OCI-LY7 (cell line): ENCODE measurements around the gene SHH. TPM values are rescaled to one million over a fixed set of nuclear protein-coding genes. Genes with fewer than 3 reads are reported as not detected.

ENCODE experiments used
- BruUV-seq: library from RNA; stranded (reverse); fragments of 400-500 nt; replicated peaks from 2 replicates; lab custom pipeline; 2021; lab: Mats Ljungman, UMichigan
- CTCF ChIA-PET: fragments of 300-600 bp; sonication (Branson Sonifier 250); formaldehyde crosslinking; loops from one replicate; lab custom pipeline; 2022; ENCODE audit warnings: antibody characterized with exemption; ENCODE audit not compliant: unreplicated experiment; lab: Charles Lee
- POLR2A ChIA-PET: fragments of 300-600 bp; sonication (Branson Sonifier 250); formaldehyde crosslinking; loops from one replicate; lab custom pipeline; 2022; ENCODE audit warnings: antibody characterized with exemption; lab: Charles Lee
- DNase-seq: peaks from one replicate; pipeline ENCODE4 v3.0.0-alpha.2; 2015; ENCODE audit warnings: low spot score
- H2AFZ ChIP-seq: fragments of 200-600 bp; sonication (generic), shearing (Covaris generic); 2 replicates; pipeline ENCODE4 v1.6.1; 2014; ENCODE audit warnings: mild to moderate bottlenecking, antibody characterized with exemption, low read length, moderate library complexity
- H3K27ac ChIP-seq: fragments of 200-600 bp; sonication (generic); 2 replicates; pipeline ENCODE4 v1.5.1; 2014; ENCODE audit warnings: mixed run types, low read depth, mild to moderate bottlenecking, moderate library complexity, low read length, inconsistent platforms; ENCODE audit not compliant: poor library complexity, severe bottlenecking
- H3K36me3 ChIP-seq: fragments of 200-600 bp; sonication (generic); 2 replicates; pipeline ENCODE4 v1.6.1; 2014; ENCODE audit warnings: mild to moderate bottlenecking, antibody characterized with exemption, low read length, moderate library complexity, mixed read lengths; ENCODE audit not compliant: insufficient read depth
- H3K4me1 ChIP-seq: fragments of 200-600 bp; sonication (generic); 2 replicates; pipeline ENCODE4 v1.5.1; 2014; ENCODE audit warnings: mild to moderate bottlenecking, low read length; ENCODE audit not compliant: insufficient read depth, poor library complexity, severe bottlenecking
- H3K4me2 ChIP-seq: fragments of 200-600 bp; sonication (generic); 2 replicates; pipeline ENCODE4 v1.6.1; 2014; ENCODE audit warnings: mild to moderate bottlenecking, low read length
- H3K4me3 ChIP-seq: fragments of 200-600 bp; sonication (generic); 2 replicates; pipeline ENCODE4 v1.5.1; 2014; ENCODE audit warnings: mild to moderate bottlenecking, low read depth, low read length; ENCODE audit not compliant: poor library complexity, severe bottlenecking
- H3K79me2 ChIP-seq: fragments of 200-600 bp; sonication (generic); 2 replicates; pipeline ENCODE4 v1.6.1; 2016; ENCODE audit warnings: low read depth, mild to moderate bottlenecking, low read length, moderate library complexity, mixed read lengths; ENCODE audit not compliant: insufficient read depth
- H3K9me2 ChIP-seq: fragments of 200-600 bp; sonication (generic); 2 replicates; pipeline ENCODE4 v1.6.1; 2016; ENCODE audit warnings: mild to moderate bottlenecking, low read length, mixed read lengths; ENCODE audit not compliant: insufficient read depth
- H3K9me3 ChIP-seq: fragments of 200-600 bp; sonication (generic); 2 replicates; pipeline ENCODE4 v1.6.1; 2014; ENCODE audit warnings: mild to moderate bottlenecking, mixed run types, low read length, mixed read lengths
- H4K20me1 ChIP-seq: fragments of 200-600 bp; sonication (generic); 2 replicates; pipeline ENCODE4 v1.6.1; 2014; ENCODE audit warnings: mild to moderate bottlenecking, antibody characterized with exemption, low read length, moderate library complexity, mixed read lengths; ENCODE audit not compliant: insufficient read depth
- EZH2phosphoT487 ChIP-seq: fragments of 200-600 bp; sonication (generic); IDR thresholded peaks from 2 replicates; pipeline ENCODE4 v1.6.1; 2018; ENCODE audit warnings: low read depth, borderline replicate concordance, mild to moderate bottlenecking, mixed run types, antibody characterized with exemption, low read length, moderate library complexity, mixed read lengths
- intact Hi-C: fragments of 100-400 bp; cut with micrococcal nuclease; formaldehyde crosslinking; loops from one replicate; pipeline ENCODE4 v1.10.0; 2022; ENCODE audit not compliant: unreplicated experiment
- total RNA-seq, 2 experiments: library from RNA; depleted of rRNA in 1 of 2; stranded (reverse); fragments of >200 nt in 1 of 2; shearing (Covaris generic) in 1 of 2; gene quantifications; 2 replicates each; pipeline ENCODE4 v1.2.3, GENCODE V29; 2014 to 2022
- TF ChIP-seq, protein P1 (sequence below): fragments of 200-600 bp; sonication (generic); conservative IDR thresholded peaks from 2 replicates; pipeline ENCODE4 v1.5.1; 2014; ENCODE audit warnings: mild to moderate bottlenecking, antibody characterized with exemption, low read length, moderate library complexity, mixed read lengths

SHH gene
- total RNA-seq, 2 experiments from 2014 or later = not detected

DNA sequence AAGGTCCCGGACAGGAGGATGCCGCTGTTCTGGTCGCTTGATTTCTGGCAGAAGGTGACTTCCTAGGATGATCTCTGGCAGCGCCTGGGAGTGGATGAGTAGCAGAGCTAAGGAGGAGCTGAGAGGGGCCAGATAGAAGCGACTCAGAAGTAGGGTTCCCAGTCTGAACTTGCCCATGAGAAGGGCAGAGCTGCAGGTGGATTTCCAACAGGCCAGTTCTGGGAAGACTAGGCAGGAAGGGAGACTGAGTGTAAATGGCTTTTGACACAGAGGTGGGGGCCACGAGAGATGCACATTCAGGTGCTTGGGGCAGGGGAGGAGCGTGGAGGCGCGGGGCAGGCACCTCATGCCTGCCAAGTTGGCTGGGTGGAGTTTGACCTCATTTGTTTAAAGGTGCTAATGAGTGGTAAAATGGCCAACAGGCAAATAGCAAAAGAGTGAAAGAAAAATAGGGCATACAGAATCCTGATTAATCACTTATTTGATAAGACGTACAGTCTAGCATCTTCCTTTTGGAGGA is 58.8 kb downstream of the SHH start:
- no TSS peak for BruUV-seq
- peak overlapping the region; percentile 78 for H3K4me2 ChIP-seq

DNA sequence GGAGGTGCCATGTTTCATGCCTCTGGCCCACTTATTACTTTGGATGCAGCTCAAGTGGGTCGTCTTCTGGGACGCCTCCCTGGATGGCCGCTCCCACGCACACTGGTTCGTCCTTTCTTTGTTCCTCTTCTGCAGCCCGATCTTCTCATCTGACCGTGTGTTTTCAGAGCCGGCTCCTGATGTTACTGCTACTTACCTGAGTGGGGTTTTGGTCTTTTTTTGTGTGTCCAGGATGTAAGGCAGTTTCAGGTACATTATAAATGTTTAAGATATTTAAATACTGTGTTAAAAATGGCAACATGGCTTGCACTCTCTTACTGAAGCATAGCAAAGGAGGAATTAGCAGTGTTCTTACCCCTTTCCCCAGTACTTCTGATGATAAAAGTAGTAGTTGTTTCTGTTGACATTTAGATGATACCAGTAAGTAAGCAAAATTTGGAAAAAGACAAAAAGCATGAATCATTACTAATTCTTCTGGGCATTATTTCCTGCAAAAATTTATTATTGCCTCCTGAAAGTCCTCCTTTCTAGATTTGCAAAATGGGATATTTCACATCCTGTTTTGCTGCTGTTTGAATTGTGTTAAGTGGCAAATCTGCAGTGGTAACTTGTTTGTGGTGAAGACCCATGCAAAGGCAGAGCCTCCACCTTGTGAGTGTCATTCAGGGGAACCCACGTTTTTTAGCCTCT is 59.4 kb downstream of the SHH start:
- ChIA-PET CTCF (no interaction called here), POLR2A (interaction anchor here (1.3 kb wide), 1 partner anchor 9 kb away, joined by 4 read pairs; no protein-coding TSS in a partner anchor)
- Histone ChIP-seq H3K36me3 (peaks cover 60% of the 10 kb centered on the region), H3K4me2 (peak overlapping the region; percentile 78), H4K20me1 (peaks cover 70% of the 10 kb centered on the region), H3K9me2 (no peaks in the 10 kb centered on the region), H3K79me2 (peaks cover 99% of the 10 kb centered on the region), H3K4me1 (peaks cover 74% of the 10 kb centered on the region), H2AFZ (no peak overlapping the region), H3K9me3 (peaks cover 9% of the 10 kb centered on the region), H3K4me3 (peak overlapping the region; percentile 50), H3K27ac (peak overlapping the region; percentile 39)
- BruUV-seq = no TSS peak
- TF ChIP-seq, protein P1, sequence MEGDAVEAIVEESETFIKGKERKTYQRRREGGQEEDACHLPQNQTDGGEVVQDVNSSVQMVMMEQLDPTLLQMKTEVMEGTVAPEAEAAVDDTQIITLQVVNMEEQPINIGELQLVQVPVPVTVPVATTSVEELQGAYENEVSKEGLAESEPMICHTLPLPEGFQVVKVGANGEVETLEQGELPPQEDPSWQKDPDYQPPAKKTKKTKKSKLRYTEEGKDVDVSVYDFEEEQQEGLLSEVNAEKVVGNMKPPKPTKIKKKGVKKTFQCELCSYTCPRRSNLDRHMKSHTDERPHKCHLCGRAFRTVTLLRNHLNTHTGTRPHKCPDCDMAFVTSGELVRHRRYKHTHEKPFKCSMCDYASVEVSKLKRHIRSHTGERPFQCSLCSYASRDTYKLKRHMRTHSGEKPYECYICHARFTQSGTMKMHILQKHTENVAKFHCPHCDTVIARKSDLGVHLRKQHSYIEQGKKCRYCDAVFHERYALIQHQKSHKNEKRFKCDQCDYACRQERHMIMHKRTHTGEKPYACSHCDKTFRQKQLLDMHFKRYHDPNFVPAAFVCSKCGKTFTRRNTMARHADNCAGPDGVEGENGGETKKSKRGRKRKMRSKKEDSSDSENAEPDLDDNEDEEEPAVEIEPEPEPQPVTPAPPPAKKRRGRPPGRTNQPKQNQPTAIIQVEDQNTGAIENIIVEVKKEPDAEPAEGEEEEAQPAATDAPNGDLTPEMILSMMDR = no peak
- no peak for TF ChIP-seq EZH2phosphoT487
- DNase-seq = peak; percentile 38
- intact Hi-C loops = no loop called here

More for the DNA sequence above, 58.8 kb downstream of the SHH start:
- intact Hi-C loops = no loop called here
- no peak for DNase-seq
- Histone ChIP-seq H2AFZ (no peak overlapping the region), H3K4me3 (peak overlapping the region; percentile 50), H3K36me3 (peaks cover 60% of the 10 kb centered on the region), H3K9me2 (no peaks in the 10 kb centered on the region), H4K20me1 (peaks cover 74% of the 10 kb centered on the region), H3K27ac (peak overlapping the region; percentile 39), H3K79me2 (peaks cover 97% of the 10 kb centered on the region), H3K9me3 (peaks cover 9% of the 10 kb centered on the region), H3K4me1 (peaks cover 72% of the 10 kb centered on the region)
- ChIA-PET CTCF (no interaction called here), POLR2A (interaction anchor here (1.3 kb wide), 1 partner anchor 8 kb away, joined by 4 read pairs; no protein-coding TSS in a partner anchor)
- TF ChIP-seq EZH2phosphoT487 = no peak
- TF ChIP-seq, protein P1 = no peak

DNA sequence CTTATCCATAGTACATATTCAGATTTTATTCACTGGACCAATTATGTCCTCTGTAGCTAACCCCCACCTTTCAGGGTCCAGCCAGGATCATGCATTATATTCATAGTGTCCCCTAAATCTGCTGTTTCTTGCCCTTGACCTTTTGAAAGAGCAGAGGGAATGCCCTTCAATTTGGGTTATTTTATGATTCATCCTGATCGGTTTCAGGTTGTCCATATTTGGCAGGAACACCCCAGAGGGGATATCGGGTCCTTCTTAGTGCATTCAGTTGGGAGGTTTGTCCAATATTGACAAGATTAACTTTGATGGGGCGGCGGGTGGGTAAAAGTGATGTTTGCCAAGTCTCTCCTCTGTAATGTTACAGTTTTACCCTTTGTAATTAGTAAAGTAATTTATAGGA is 60.9 kb downstream of the SHH start:
- no peak overlapping the region for H3K27ac ChIP-seq
- DNase-seq = no peak
- no peak overlapping the region for H2AFZ ChIP-seq
- H3K79me2 ChIP-seq = peaks cover 99% of the 10 kb centered on the region
- intact Hi-C loops = no loop called here
- H3K4me1 ChIP-seq = peaks cover 86% of the 10 kb centered on the region
- no peaks in the 10 kb centered on the region for H3K9me2 ChIP-seq
- ChIA-PET POLR2A (interaction anchor here (1.0 kb wide), 1 partner anchor 17 kb away, joined by 5 read pairs; no protein-coding TSS in a partner anchor), CTCF (interaction anchor here (1.1 kb wide), 1 partner anchor 8 kb away, joined by 4 read pairs; no protein-coding TSS in a partner anchor)
- no peak overlapping the region for H3K4me3 ChIP-seq
- TF ChIP-seq EZH2phosphoT487 = no peak
- TF ChIP-seq, protein P1 = no peak
- H3K4me2 ChIP-seq = peak overlapping the region; percentile 78
- no TSS peak for BruUV-seq
- H3K36me3 ChIP-seq = peaks cover 60% of the 10 kb centered on the region
- peaks cover 74% of the 10 kb centered on the region for H4K20me1 ChIP-seq
- H3K9me3 ChIP-seq = no peaks in the 10 kb centered on the region
